ENCODE measurements around the gene PDE4A. TPM values are rescaled to one million over a fixed set of nuclear protein-coding genes. Genes with fewer than 3 reads are reported as not detected.

PDE4A gene
- total and polyA plus RNA-seq, 2 experiments from 2014 or later, result 2.8 to 4.3 TPM

- Histone ChIP-seq H3K36me3 (replicated peaks; ENCODE audit: insufficient read depth, low read depth) (no peaks in the 10 kb centered on the region), H3K79me2 (peaks cover 17% of the 10 kb centered on the region), H3K9me3 (ENCODE audit: low read depth) (no peaks in the 10 kb centered on the region), H3K4me1 (ENCODE audit: insufficient read depth) (peaks cover 10% of the 10 kb centered on the region), H3K4me3 (no peak overlapping the region), H3K9me2 (replicated peaks; ENCODE audit: insufficient read depth) (no peaks in the 10 kb centered on the region), H3K27me3 (peaks cover 3% of the 10 kb centered on the region), H4K20me1 (ENCODE audit: insufficient read depth, poor library complexity, severe bottlenecking) (no peaks in the 10 kb centered on the region), H3K27ac (no peak overlapping the region), H2AFZ (no peak overlapping the region), H3K4me2 (no peak overlapping the region)
- no peak for TF ChIP-seq EZH2 (IDR thresholded peaks at IDR 0.05; ENCODE audit: borderline replicate concordance)
- no peak for TF ChIP-seq EZH2phosphoT487 (IDR thresholded peaks at IDR 0.05; ENCODE audit: low read depth, severe bottlenecking, unreplicated experiment)
- TF ChIP-seq CTCF (IDR thresholded peaks at IDR 0.05; ENCODE audit: poor library complexity), result peak; percentile 64
- peak; percentile 77 for DNase-seq (ENCODE audit: low spot score)
- 32% methylated on average over 17 of the region's 17 CpGs for WGBS (ENCODE audit: low lambda C conversion rate, missing lambda C conversion rate)
Measured at GRCh38 chr19:10505583-10506229, 85.4 kb downstream of the PDE4A start.

- Histone ChIP-seq H3K27me3 (peaks cover 13% of the 10 kb centered on the region), H3K36me3 (replicated peaks; ENCODE audit: insufficient read depth, low read depth) (no peaks in the 10 kb centered on the region), H3K4me3 (no peak overlapping the region), H3K4me1 (ENCODE audit: insufficient read depth) (no peaks in the 10 kb centered on the region), H3K27ac (no peak overlapping the region), H3K79me2 (no peaks in the 10 kb centered on the region), H3K9me3 (ENCODE audit: low read depth) (no peaks in the 10 kb centered on the region), H3K4me2 (no peak overlapping the region), H3K9me2 (replicated peaks; ENCODE audit: insufficient read depth) (no peaks in the 10 kb centered on the region), H2AFZ (no peak overlapping the region), H4K20me1 (ENCODE audit: insufficient read depth, poor library complexity, severe bottlenecking) (no peaks in the 10 kb centered on the region)
- WGBS (ENCODE audit: low lambda C conversion rate, missing lambda C conversion rate), result 89% methylated on average over 14 of the region's 16 CpGs
- no peak for DNase-seq (ENCODE audit: low spot score)
- no peak for TF ChIP-seq EZH2 (IDR thresholded peaks at IDR 0.05; ENCODE audit: borderline replicate concordance)
- TF ChIP-seq EZH2phosphoT487 (IDR thresholded peaks at IDR 0.05; ENCODE audit: low read depth, severe bottlenecking, unreplicated experiment), result no peak
- no peak for TF ChIP-seq CTCF (IDR thresholded peaks at IDR 0.05; ENCODE audit: poor library complexity)
Measured at GRCh38 chr19:10508036-10508435, 87.7 kb downstream of the PDE4A start.

- Histone ChIP-seq H3K36me3 (replicated peaks; ENCODE audit: insufficient read depth, low read depth) (no peaks in the 10 kb centered on the region), H3K4me3 (no peak overlapping the region), H3K9me2 (replicated peaks; ENCODE audit: insufficient read depth) (no peaks in the 10 kb centered on the region), H3K4me1 (ENCODE audit: insufficient read depth) (no peaks in the 10 kb centered on the region), H3K79me2 (no peaks in the 10 kb centered on the region), H2AFZ (no peak overlapping the region), H3K27me3 (peaks cover 20% of the 10 kb centered on the region), H4K20me1 (ENCODE audit: insufficient read depth, poor library complexity, severe bottlenecking) (no peaks in the 10 kb centered on the region), H3K4me2 (no peak overlapping the region), H3K9me3 (ENCODE audit: low read depth) (no peaks in the 10 kb centered on the region), H3K27ac (no peak overlapping the region)
- DNase-seq (ENCODE audit: low spot score), result no peak
- 79% methylated on average over 3 of the region's 3 CpGs for WGBS (ENCODE audit: low lambda C conversion rate, missing lambda C conversion rate)
- TF ChIP-seq CTCF (IDR thresholded peaks at IDR 0.05; ENCODE audit: poor library complexity), result no peak
- TF ChIP-seq EZH2 (IDR thresholded peaks at IDR 0.05; ENCODE audit: borderline replicate concordance), result no peak
- no peak for TF ChIP-seq EZH2phosphoT487 (IDR thresholded peaks at IDR 0.05; ENCODE audit: low read depth, severe bottlenecking, unreplicated experiment)
Measured at GRCh38 chr19:10508707-10509106, 88.4 kb downstream of the PDE4A start.
